ENCODE measurements around the gene MPHOSPH8. TPM values are rescaled to one million over a fixed set of nuclear protein-coding genes. Genes with fewer than 3 reads are reported as not detected.
"Not testable (repeated sequence)": the region's sequence is repeated elsewhere in the genome, so short reads cannot be mapped to it uniquely, and the experiment has no call there.

MPHOSPH8 gene
- total and polyA plus RNA-seq, 3 experiments from 2014 or later: 22.4 to 41.0 (median 40.8) TPM

- Histone ChIP-seq H3K4me3 (ENCODE audit: low read length) (no peak overlapping the region), H3K36me3 (ENCODE audit: insufficient read depth, low read length) (peaks cover 42% of the 10 kb centered on the region), H3K27ac (ENCODE audit: low read depth, low read length) (no peak overlapping the region), H3K9me3 (ENCODE audit: low read length) (no peaks in the 10 kb centered on the region), H3K4me1 (ENCODE audit: insufficient read depth, low read length) (no peaks in the 10 kb centered on the region), H3K27me3 (ENCODE audit: insufficient read depth, low read length, poor library complexity, severe bottlenecking) (no peaks in the 10 kb centered on the region)
- Mint-ChIP-seq H3K4me1 (peaks cover 0 to 5% (median 4%) of the 10 kb centered on the region in 3 donors), H3K9me3 (no peaks in the 10 kb centered on the region), H3K4me3 (no peak overlapping the region), H3K36me3 (peaks cover 0 to 89% (median 24%) of the 10 kb centered on the region in 3 donors), H3K27ac (peak overlapping the region in 6 of 8 donors; percentile 6 to 52 (median 25)), H3K27me3 (no peaks in the 10 kb centered on the region)
- no peak for DNase-seq
- CTCF ChIA-PET: no interaction called here
- POLR2A ChIA-PET: no interaction called here
Observed at GRCh38 chr13:19674898-19675297, 41.4 kb downstream of the MPHOSPH8 start.

GRCh38 chr13:19676168-19676567, 42.7 kb downstream of the MPHOSPH8 start:
- no peaks in the 10 kb centered on the region for H3K4me1 ChIP-seq (ENCODE audit: insufficient read depth, low read length)
- H3K4me3 ChIP-seq (ENCODE audit: low read length): no peak overlapping the region
- ChIA-PET POLR2A (no interaction called here), CTCF (no interaction called here)
- H3K27me3 ChIP-seq (ENCODE audit: insufficient read depth, low read length, poor library complexity, severe bottlenecking): no peaks in the 10 kb centered on the region
- H3K9me3 Mint-ChIP-seq: no peaks in the 10 kb centered on the region
- H3K9me3 ChIP-seq (ENCODE audit: low read length): no peaks in the 10 kb centered on the region
- H3K4me1 Mint-ChIP-seq: peaks cover 0 to 9% (median 4%) of the 10 kb centered on the region in 3 donors
- peaks cover 0 to 78% (median 19%) of the 10 kb centered on the region in 3 donors for H3K36me3 Mint-ChIP-seq
- H3K27ac ChIP-seq (ENCODE audit: low read depth, low read length): no peak overlapping the region
- peak overlapping the region in 5 of 8 donors; percentile 30 to 85 (median 56) for H3K27ac Mint-ChIP-seq
- DNase-seq: no peak
- H3K36me3 ChIP-seq (ENCODE audit: insufficient read depth, low read length): peaks cover 37% of the 10 kb centered on the region
- no peaks in the 10 kb centered on the region for H3K27me3 Mint-ChIP-seq
- H3K4me3 Mint-ChIP-seq: no peak overlapping the region

GRCh38 chr13:19680751-19681150, 47.3 kb downstream of the MPHOSPH8 start:
- Mint-ChIP-seq H3K36me3 (peaks cover 0 to 55% (median 9%) of the 10 kb centered on the region in 3 donors), H3K9me3 (no peaks in the 10 kb centered on the region), H3K27ac (peak overlapping the region in 4 of 8 donors; percentile 42 to 77 (median 62)), H3K4me1 (peaks cover 25 to 43% (median 38%) of the 10 kb centered on the region in 3 donors), H3K4me3 (no peak overlapping the region), H3K27me3 (no peaks in the 10 kb centered on the region)
- ChIA-PET CTCF (no interaction called here), POLR2A (interaction anchor here (0.6 kb wide), 1 partner anchor 105 kb away, joined by 3 read pairs; no protein-coding TSS in a partner anchor)
- no peak overlapping the region for H3K4me3 ChIP-seq (ENCODE audit: low read length)
- peaks cover 12% of the 10 kb centered on the region for H3K4me1 ChIP-seq (ENCODE audit: insufficient read depth, low read length)
- no peak overlapping the region for H3K27ac ChIP-seq (ENCODE audit: low read depth, low read length)
- H3K27me3 ChIP-seq (ENCODE audit: insufficient read depth, low read length, poor library complexity, severe bottlenecking): no peaks in the 10 kb centered on the region
- H3K9me3 ChIP-seq (ENCODE audit: low read length): no peaks in the 10 kb centered on the region
- DNase-seq: no peak
- peaks cover 15% of the 10 kb centered on the region for H3K36me3 ChIP-seq (ENCODE audit: insufficient read depth, low read length)

DNA sequence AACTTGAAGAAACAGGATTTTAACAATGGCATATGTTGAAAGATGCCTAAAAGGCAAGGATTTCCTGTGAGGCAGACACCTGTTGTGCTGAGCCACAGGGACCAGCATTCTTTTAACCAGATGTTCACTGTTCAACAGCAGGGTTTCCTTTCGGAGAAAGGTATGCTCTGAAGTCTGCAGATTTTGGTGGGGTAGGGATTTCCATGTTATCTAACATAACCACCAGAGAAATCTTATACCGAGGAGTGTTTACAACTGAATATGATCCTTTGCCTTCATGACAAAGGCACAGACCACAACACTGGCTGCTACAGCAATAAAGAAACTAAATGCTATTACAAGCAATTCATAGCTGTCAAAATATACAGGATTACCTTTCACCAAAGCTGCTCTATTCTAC, 48.1 kb downstream of the MPHOSPH8 start:
- H3K27ac ChIP-seq (ENCODE audit: low read depth, low read length): no peak overlapping the region
- Mint-ChIP-seq H3K27me3 (no peaks in the 10 kb centered on the region), H3K4me1 (peaks cover 28 to 44% (median 44%) of the 10 kb centered on the region in 3 donors), H3K36me3 (peaks cover 0 to 50% (median 7%) of the 10 kb centered on the region in 3 donors), H3K9me3 (no peaks in the 10 kb centered on the region), H3K4me3 (no peak overlapping the region), H3K27ac (peak overlapping the region in 5 of 8 donors; percentile 24 to 66 (median 54))
- CTCF ChIA-PET: no interaction called here
- POLR2A ChIA-PET: interaction anchor here (0.6 to 0.7 kb wide), 2 partner anchors 41 to 106 kb away, joined by 3 to 10 read pairs; no protein-coding TSS in a partner anchor
- H3K4me1 ChIP-seq (ENCODE audit: insufficient read depth, low read length): peaks cover 12% of the 10 kb centered on the region
- H3K27me3 ChIP-seq (ENCODE audit: insufficient read depth, low read length, poor library complexity, severe bottlenecking): no peaks in the 10 kb centered on the region
- H3K9me3 ChIP-seq (ENCODE audit: low read length): no peaks in the 10 kb centered on the region
- peaks cover 8% of the 10 kb centered on the region for H3K36me3 ChIP-seq (ENCODE audit: insufficient read depth, low read length)
- H3K4me3 ChIP-seq (ENCODE audit: low read length): no peak overlapping the region
- DNase-seq: peak in 1 of 5 donors; percentile 4

- CTCF ChIA-PET: no interaction called here
- POLR2A ChIA-PET: no interaction called here
- Histone ChIP-seq H3K27me3 (ENCODE audit: insufficient read depth, low read length, poor library complexity, severe bottlenecking) (no peaks in the 10 kb centered on the region), H3K36me3 (ENCODE audit: insufficient read depth, low read length) (no peaks in the 10 kb centered on the region), H3K4me1 (ENCODE audit: insufficient read depth, low read length) (peaks cover 12% of the 10 kb centered on the region), H3K4me3 (ENCODE audit: low read length) (no peak overlapping the region), H3K9me3 (ENCODE audit: low read length) (no peaks in the 10 kb centered on the region), H3K27ac (ENCODE audit: low read depth, low read length) (no peak overlapping the region)
- Mint-ChIP-seq H3K27ac (peak overlapping the region in 2 of 8 donors; percentile 15 to 35), H3K27me3 (no peaks in the 10 kb centered on the region), H3K36me3 (peaks cover 0 to 29% (median 5%) of the 10 kb centered on the region in 3 donors), H3K4me1 (peaks cover 25 to 49% (median 44%) of the 10 kb centered on the region in 3 donors), H3K9me3 (no peaks in the 10 kb centered on the region), H3K4me3 (no peak overlapping the region)
- DNase-seq: no peak
Observed at GRCh38 chr13:19685034-19685433, 51.6 kb downstream of the MPHOSPH8 start.

DNA sequence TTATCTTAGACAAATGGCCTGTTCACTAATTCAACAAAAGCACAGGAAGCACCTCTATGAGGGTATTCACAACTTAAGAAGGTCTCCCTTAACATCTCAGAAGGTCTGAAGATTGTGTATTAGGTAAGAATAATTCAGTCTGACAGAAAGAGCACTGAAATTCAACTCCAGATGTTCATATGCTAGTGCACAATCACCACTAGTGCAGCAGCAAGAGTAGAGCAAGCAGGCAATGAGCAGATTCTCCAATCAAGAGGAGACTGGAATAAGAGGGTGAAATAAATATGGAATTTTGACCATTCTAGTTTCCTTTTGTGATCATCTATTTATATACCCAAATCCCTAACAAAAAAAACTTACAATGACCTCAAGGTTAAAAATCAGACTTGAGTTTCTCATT, 52.0 kb downstream of the MPHOSPH8 start:
- no peak overlapping the region for H3K27ac ChIP-seq (ENCODE audit: low read depth, low read length)
- peak overlapping the region in 3 of 8 donors; percentile 6 to 35 (median 15) for H3K27ac Mint-ChIP-seq
- ChIA-PET POLR2A (no interaction called here), CTCF (no interaction called here)
- no peaks in the 10 kb centered on the region for H3K36me3 ChIP-seq (ENCODE audit: insufficient read depth, low read length)
- peaks cover 24 to 53% (median 48%) of the 10 kb centered on the region in 3 donors for H3K4me1 Mint-ChIP-seq
- H3K9me3 ChIP-seq (ENCODE audit: low read length): no peaks in the 10 kb centered on the region
- peaks cover 12% of the 10 kb centered on the region for H3K4me1 ChIP-seq (ENCODE audit: insufficient read depth, low read length)
- no peaks in the 10 kb centered on the region for H3K9me3 Mint-ChIP-seq
- no peak overlapping the region for H3K4me3 Mint-ChIP-seq
- H3K4me3 ChIP-seq (ENCODE audit: low read length): no peak overlapping the region
- no peaks in the 10 kb centered on the region for H3K27me3 Mint-ChIP-seq
- DNase-seq: no peak
- no peaks in the 10 kb centered on the region for H3K27me3 ChIP-seq (ENCODE audit: insufficient read depth, low read length, poor library complexity, severe bottlenecking)
- H3K36me3 Mint-ChIP-seq: peaks cover 0 to 32% (median 5%) of the 10 kb centered on the region in 3 donors

- H3K4me3 Mint-ChIP-seq, CTCF ChIA-PET: not testable (repeated sequence)
- peak overlapping the region in 1 of 8 donors; percentile 55 for H3K27ac Mint-ChIP-seq
Observed at GRCh38 chr13:19691447-19691846, 58.0 kb downstream of the MPHOSPH8 start.

GRCh38 chr13:19695428-19695827, 62.0 kb downstream of the MPHOSPH8 start:
- peaks cover 24 to 58% (median 50%) of the 10 kb centered on the region in 3 donors for H3K4me1 Mint-ChIP-seq
- DNase-seq: no peak
- CTCF ChIA-PET: no interaction called here
- POLR2A ChIA-PET: no interaction called here
- no peaks in the 10 kb centered on the region for H3K9me3 ChIP-seq (ENCODE audit: low read length)
- H3K36me3 ChIP-seq (ENCODE audit: insufficient read depth, low read length): no peaks in the 10 kb centered on the region
- H3K4me3 Mint-ChIP-seq: no peak overlapping the region
- H3K27me3 ChIP-seq (ENCODE audit: insufficient read depth, low read length, poor library complexity, severe bottlenecking): no peaks in the 10 kb centered on the region
- no peaks in the 10 kb centered on the region for H3K27me3 Mint-ChIP-seq
- no peaks in the 10 kb centered on the region for H3K9me3 Mint-ChIP-seq
- H3K36me3 Mint-ChIP-seq: peaks cover 3 to 42% (median 4%) of the 10 kb centered on the region in 3 donors
- no peak overlapping the region for H3K4me3 ChIP-seq (ENCODE audit: low read length)
- no peaks in the 10 kb centered on the region for H3K4me1 ChIP-seq (ENCODE audit: insufficient read depth, low read length)
- H3K27ac ChIP-seq (ENCODE audit: low read depth, low read length): no peak overlapping the region
- peak overlapping the region in 1 of 8 donors; percentile 31 for H3K27ac Mint-ChIP-seq

More at GRCh38 chr13:19691447-19691846, 58.0 kb downstream of the MPHOSPH8 start:
- H3K36me3 ChIP-seq (ENCODE audit: insufficient read depth, low read length); H3K27me3 ChIP-seq (ENCODE audit: insufficient read depth, low read length, poor library complexity, severe bottlenecking); H3K27me3 Mint-ChIP-seq; H3K9me3 Mint-ChIP-seq; H3K9me3 ChIP-seq (ENCODE audit: low read length); H3K27ac ChIP-seq (ENCODE audit: low read depth, low read length); POLR2A ChIA-PET; DNase-seq; H3K4me3 ChIP-seq (ENCODE audit: low read length); H3K4me1 ChIP-seq (ENCODE audit: insufficient read depth, low read length): not testable (repeated sequence)
- Mint-ChIP-seq H3K36me3 (peaks cover 3 to 30% (median 4%) of the 10 kb centered on the region in 3 donors), H3K4me1 (peaks cover 16 to 38% (median 29%) of the 10 kb centered on the region in 3 donors)

Measured in CD8-positive, alpha-beta memory T cell (primary cell).